MM.1S (cell line): ENCODE data around the gene BICDL2.

ENCODE experiments used
- CTCF ChIP-seq: fragments of 300-600 bp; sonication (generic); IDR thresholded peaks from 2 replicates; pipeline ENCODE4 v1.5.1; 2016; ENCODE audit warnings: antibody characterized with exemption, low read length, mixed read lengths
- EZH2 ChIP-seq: fragments of 300-600 bp; sonication (generic); optimal IDR thresholded peaks from 2 replicates; pipeline ENCODE3; 2017; ENCODE audit warnings: low read depth, mild to moderate bottlenecking, antibody characterized with exemption, low read length, mixed read lengths
- EZH2phosphoT487 ChIP-seq: fragments of 300-600 bp; sonication (generic); IDR thresholded peaks from 2 replicates; pipeline ENCODE4 v1.6.1; 2018; ENCODE audit warnings: antibody characterized with exemption, low read length

GRCh38 chr16:3045758-3046640 is 9.3 kb upstream of the BICDL2 start, which contains the start of gene MMP25:
- TF ChIP-seq CTCF (no peak), EZH2 (peak; percentile 97), EZH2phosphoT487 (peak; percentile 74; the same call in 1 of the 2 replicates)
